CD4-positive, alpha-beta T cell (primary cell): ENCODE data around the gene TREH. TPM values are rescaled to one million over a fixed set of nuclear protein-coding genes. Genes with fewer than 3 reads are reported as not detected.
A peak's percentile ranks its signal among the peaks of the same experiment; 100 is the strongest.

Experiments
- ATAC-seq: fragments of 200-7000 bp; cut with Tn5 transposase; one replicate; pipeline ENCODE4 v1.10.0; 2022; ENCODE audit warnings: mild to moderate bottlenecking; ENCODE audit not compliant: poor library complexity
- CTCF ChIA-PET: fragments of 350-600 bp; sonication (Branson Sonifier 250); formaldehyde crosslinking; loops from one replicate; lab custom pipeline; 2021; ENCODE audit warnings: antibody characterized with exemption, inconsistent platforms; lab: Charles Lee
- POLR2A ChIA-PET: fragments of 350-600 bp; sonication (Branson Sonifier 250); formaldehyde crosslinking; loops from one replicate; lab custom pipeline; 2021; ENCODE audit warnings: antibody characterized with exemption, inconsistent platforms; lab: Charles Lee
- DNase-seq, 14 experiments: peaks; one replicate each; pipeline ENCODE4 v3.0.0-alpha.2; 2013 to 2020; ENCODE audit warnings: mixed read lengths in 2 of 14
- H3K27ac ChIP-seq, 2 donors: one replicate each; pipeline versions ENCODE4 v1.5.1 to v1.7.0; 2013; ENCODE audit warnings: low read length in 2 of 2, low read depth in 1 of 2, mild to moderate bottlenecking in 1 of 2
- H3K27me3 ChIP-seq, 2 experiments: 1 replicate in 1 of 2; 2 replicates in 1 of 2; pipeline versions ENCODE4 v1.6.1 to v1.7.0; 2013; ENCODE audit warnings: low read length in 2 of 2, control low read depth in 1 of 2, mild to moderate bottlenecking in 1 of 2, moderate library complexity in 1 of 2; ENCODE audit not compliant: insufficient read depth in 2 of 2, control insufficient read depth in 1 of 2
- H3K36me3 ChIP-seq: one replicate; pipeline ENCODE4 v1.6.1; 2013; ENCODE audit warnings: low read length, control low read depth; ENCODE audit not compliant: insufficient read depth
- H3K4me1 ChIP-seq: one replicate; pipeline ENCODE4 v1.6.1; 2013; ENCODE audit warnings: low read length, control low read depth; ENCODE audit not compliant: insufficient read depth
- H3K4me3 ChIP-seq: one replicate; pipeline ENCODE4 v1.5.1; 2013; ENCODE audit warnings: mild to moderate bottlenecking, low read length, moderate library complexity
- H3K9me3 ChIP-seq, 2 experiments: 1 replicate in 1 of 2; 2 replicates in 1 of 2; pipeline versions ENCODE4 v1.6.1 to v1.7.0; 2013; ENCODE audit warnings: low read length in 2 of 2, mild to moderate bottlenecking in 2 of 2, control low read depth in 1 of 2, moderate library complexity in 1 of 2; ENCODE audit not compliant: control insufficient read depth in 1 of 2, insufficient read depth in 1 of 2
- H3K27ac Mint-ChIP-seq: one replicate; pipeline ENCODE4 v1.8.0; 2020; ENCODE audit warnings: mixed read lengths
- H3K27me3 Mint-ChIP-seq: one replicate; pipeline ENCODE4 v1.8.0; 2021; ENCODE audit warnings: mixed read lengths
- H3K36me3 Mint-ChIP-seq: one replicate; pipeline ENCODE4 v1.8.0; 2021; ENCODE audit warnings: low read depth, mixed read lengths
- H3K4me1 Mint-ChIP-seq: one replicate; pipeline ENCODE4 v1.8.0; 2021; ENCODE audit warnings: low read depth, mixed read lengths
- H3K4me3 Mint-ChIP-seq: one replicate; pipeline ENCODE4 v1.8.0; 2020; ENCODE audit warnings: mild to moderate bottlenecking, mixed read lengths
- H3K9me3 Mint-ChIP-seq: one replicate; pipeline ENCODE4 v1.8.0; 2020; ENCODE audit warnings: mixed read lengths
- intact Hi-C, 2 experiments: fragments of 100-400 bp; cut with DNase I in 1 of 2; cut with micrococcal nuclease in 1 of 2; formaldehyde crosslinking; loops; one replicate each; pipeline versions ENCODE4 v1.15.1 to v1.9.0; 2023 to 2025; cut with DNase I, micrococcal nuclease
- total RNA-seq, 174 experiments: library from RNA in 2 of 174; stranded (reverse) in 2 of 174; gene quantifications; one replicate each; pipeline ENCODE4 v1.2.3 and lab custom pipeline; 2021 to 2026
- TF ChIP-seq, protein P1 (sequence below): fragments of 200-600 bp; IDR thresholded peaks from one replicate; pipeline ENCODE4 v1.8.0; 2022; ENCODE audit warnings: antibody characterized with exemption, mild to moderate bottlenecking

Gene TREH
- total RNA-seq, 2 experiments from 2014 or later = not detected

DNA sequence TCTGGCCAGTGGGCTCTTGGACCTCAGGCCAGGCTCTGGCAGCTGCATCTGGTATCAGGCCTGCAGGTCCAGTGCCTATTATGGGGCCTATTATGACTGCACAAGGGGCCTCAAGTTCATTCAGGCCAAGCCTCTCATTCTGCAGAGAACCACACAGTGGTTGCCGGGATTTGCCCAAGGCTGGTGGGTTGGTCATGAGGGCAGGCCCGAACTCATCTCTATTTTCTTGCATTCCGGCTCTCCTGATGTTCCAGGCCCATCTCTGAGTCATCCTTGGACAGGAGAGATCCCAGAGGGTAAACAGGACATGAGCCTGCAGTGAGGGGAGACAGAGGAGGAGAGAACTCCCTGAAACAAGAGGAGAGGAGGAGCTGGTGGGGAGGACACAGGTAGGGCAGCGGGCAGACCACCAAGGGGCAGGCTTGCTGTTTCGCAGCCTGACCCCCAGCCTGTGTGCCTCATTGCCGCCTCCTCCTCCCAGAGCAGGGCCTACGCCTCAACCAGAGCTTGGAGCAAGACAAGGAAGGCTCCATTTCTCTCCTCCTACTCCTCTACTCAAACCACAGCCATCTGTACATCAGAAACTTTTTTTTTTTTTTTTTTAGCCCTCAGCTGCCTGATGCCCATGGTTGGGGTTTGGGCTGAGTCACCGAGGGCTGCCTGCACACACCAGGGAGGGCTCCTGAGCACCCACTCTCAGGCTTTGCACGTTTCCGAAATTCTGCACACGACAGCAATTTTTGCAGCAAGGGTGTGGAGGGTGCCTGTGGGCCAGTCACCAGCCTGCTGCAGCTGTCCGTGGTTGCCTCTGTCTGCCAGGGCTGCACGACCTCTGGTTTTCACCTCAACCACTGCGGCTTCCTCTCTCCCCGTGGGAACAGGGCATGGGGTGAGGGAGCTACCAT, 12.7 kb upstream of the TREH start:
- H3K27ac ChIP-seq = peak overlapping the region; percentile 9 to 19
- ChIA-PET POLR2A (interaction anchor here (0.6 to 5.9 kb wide), 11 partner anchors 13 to 238 kb away, joined by 3 to 55 read pairs (median 4); partner anchors contain the start of gene DDX6), CTCF (interaction anchor here (0.5 to 0.9 kb wide), 5 partner anchors 55 to 408 kb away, joined by 3 to 4 read pairs (median 3); no protein-coding TSS in a partner anchor)
- H3K27ac Mint-ChIP-seq = peak overlapping the region; percentile 82
- peak; percentile 34 to 88 (median 68) for DNase-seq
- peaks cover 0 to 6% of the 10 kb centered on the region in 2 experiments for H3K9me3 ChIP-seq
- TF ChIP-seq, protein P1, sequence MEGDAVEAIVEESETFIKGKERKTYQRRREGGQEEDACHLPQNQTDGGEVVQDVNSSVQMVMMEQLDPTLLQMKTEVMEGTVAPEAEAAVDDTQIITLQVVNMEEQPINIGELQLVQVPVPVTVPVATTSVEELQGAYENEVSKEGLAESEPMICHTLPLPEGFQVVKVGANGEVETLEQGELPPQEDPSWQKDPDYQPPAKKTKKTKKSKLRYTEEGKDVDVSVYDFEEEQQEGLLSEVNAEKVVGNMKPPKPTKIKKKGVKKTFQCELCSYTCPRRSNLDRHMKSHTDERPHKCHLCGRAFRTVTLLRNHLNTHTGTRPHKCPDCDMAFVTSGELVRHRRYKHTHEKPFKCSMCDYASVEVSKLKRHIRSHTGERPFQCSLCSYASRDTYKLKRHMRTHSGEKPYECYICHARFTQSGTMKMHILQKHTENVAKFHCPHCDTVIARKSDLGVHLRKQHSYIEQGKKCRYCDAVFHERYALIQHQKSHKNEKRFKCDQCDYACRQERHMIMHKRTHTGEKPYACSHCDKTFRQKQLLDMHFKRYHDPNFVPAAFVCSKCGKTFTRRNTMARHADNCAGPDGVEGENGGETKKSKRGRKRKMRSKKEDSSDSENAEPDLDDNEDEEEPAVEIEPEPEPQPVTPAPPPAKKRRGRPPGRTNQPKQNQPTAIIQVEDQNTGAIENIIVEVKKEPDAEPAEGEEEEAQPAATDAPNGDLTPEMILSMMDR = no peak
- no peaks in the 10 kb centered on the region for H3K36me3 ChIP-seq
- H3K4me3 ChIP-seq = no peak overlapping the region
- intact Hi-C loops = loop anchor here (5.0 to 10.0 kb wide), 3 partner anchors 55 to 263 kb away; partner anchors contain the start of genes DDX6 (in 1 of the 2) and UPK2 (in 1 of the 2)
- no peaks in the 10 kb centered on the region for H3K9me3 Mint-ChIP-seq
- no peaks in the 10 kb centered on the region for H3K36me3 Mint-ChIP-seq
- no peaks in the 10 kb centered on the region for H3K27me3 ChIP-seq
- peaks cover 82% of the 10 kb centered on the region for H3K4me1 ChIP-seq
- H3K27me3 Mint-ChIP-seq = no peaks in the 10 kb centered on the region
- peaks cover 77% of the 10 kb centered on the region for H3K4me1 Mint-ChIP-seq
- peak; percentile 63 for ATAC-seq
- H3K4me3 Mint-ChIP-seq = peak overlapping the region; percentile 62

DNA sequence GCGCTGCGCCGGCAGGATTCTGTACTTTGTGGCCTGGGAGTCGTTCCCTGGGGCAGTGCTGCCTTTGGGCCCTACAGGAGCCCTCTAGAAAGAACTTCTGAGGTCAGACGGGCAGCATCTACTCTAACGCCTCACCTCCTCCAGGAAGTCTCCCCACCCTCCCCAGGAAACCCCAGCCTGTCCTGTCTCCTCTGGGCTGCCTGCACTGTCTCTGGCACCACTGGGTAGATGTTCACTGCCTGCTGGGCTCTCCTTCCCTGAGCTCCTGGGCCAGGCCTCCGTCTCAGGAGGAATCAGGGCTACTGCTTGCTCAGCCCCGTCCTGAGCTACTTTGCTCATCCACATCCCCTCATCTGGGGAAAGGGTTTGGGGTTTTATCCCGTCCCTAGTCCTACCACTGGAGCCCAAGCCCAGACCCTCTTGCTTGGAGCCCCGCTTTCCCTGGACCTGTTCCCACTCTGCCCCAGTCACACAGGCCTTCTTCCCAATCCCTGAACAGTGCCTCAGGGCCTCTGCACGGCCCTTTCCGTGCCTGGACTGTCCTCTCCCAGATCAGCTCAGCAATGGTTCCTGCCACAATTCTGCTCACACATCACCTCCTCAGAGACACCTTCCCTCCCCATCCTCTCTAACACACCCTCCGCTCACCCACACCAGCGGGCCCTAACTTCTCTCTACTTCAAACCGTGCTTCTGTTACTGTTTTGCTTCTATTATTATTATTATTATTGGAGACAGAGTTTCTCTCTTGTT, 11.3 kb upstream of the TREH start:
- Histone ChIP-seq H3K27me3 (no peaks in the 10 kb centered on the region), H3K9me3 (peaks cover 0 to 6% of the 10 kb centered on the region in 2 experiments), H3K4me1 (peaks cover 73% of the 10 kb centered on the region), H3K27ac (no peak overlapping the region), H3K4me3 (no peak overlapping the region), H3K36me3 (no peaks in the 10 kb centered on the region)
- ATAC-seq (peak; percentile 11), DNase-seq (no peak)
- intact Hi-C loops = loop anchor here (1.0 to 10.0 kb wide), 5 partner anchors 57 to 266 kb away; partner anchors contain the start of genes UPK2 (in 2 of the 2) and DDX6 (in 1 of the 2)
- ChIA-PET POLR2A (interaction anchor here (1.0 to 1.9 kb wide), 8 partner anchors 15 to 101 kb away, joined by 3 to 25 read pairs (median 5); partner anchors contain the start of gene DDX6), CTCF (interaction anchor here (0.6 to 2.6 kb wide), 23 partner anchors 9 to 268 kb away, joined by 3 to 21 read pairs (median 5); partner anchors contain the start of genes CXCR5, DDX6 and UPK2)
- Mint-ChIP-seq H3K9me3 (no peaks in the 10 kb centered on the region), H3K36me3 (no peaks in the 10 kb centered on the region), H3K4me3 (peak overlapping the region; percentile 77), H3K27me3 (no peaks in the 10 kb centered on the region), H3K4me1 (peaks cover 65% of the 10 kb centered on the region), H3K27ac (peak overlapping the region; percentile 69)
- TF ChIP-seq, protein P1 = no peak
